NOMO-1 treated with dmso at 0.1 percent for 144 hours (cell line): Measurements from ENCODE around the gene GPX6.
"Not testable (repeated sequence)": the region's sequence is repeated elsewhere in the genome, so short reads cannot be mapped to it uniquely, and the experiment has no call there.

ENCODE experiments used
- DNase-seq: peaks from one replicate; lab custom pipeline; 2025; ENCODE audit not compliant: unreplicated experiment; lab: John Stamatoyannopoulos, UW

GPX6 gene

GRCh38 chr6:28515676-28516075 is at the start of gene GPX6:
GPX6 (minus strand) TSS chr6:28515793; CDS start chr6:28515743, 50 bp downstream.
- no peak for DNase-seq

- DNase-seq, result no peak
These were observed 48.0 kb upstream of the GPX6 start for GRCh38 chr6:28563430-28564095.

- no peak for DNase-seq
These were observed 43.0 kb upstream of the GPX6 start for GRCh38 chr6:28558629-28559028.

GRCh38 chr6:28555136-28555535 is 39.5 kb upstream of the GPX6 start:
- DNase-seq, result no peak

- no peak for DNase-seq
These were observed 38.6 kb upstream of the GPX6 start for GRCh38 chr6:28553986-28554881.

GRCh38 chr6:28553384-28553985 is 37.9 kb upstream of the GPX6 start:
- DNase-seq, result no peak

GRCh38 chr6:28551891-28552666 is 36.5 kb upstream of the GPX6 start:
- no peak for DNase-seq

- DNase-seq, result not testable (repeated sequence)
These were observed 31.4 kb upstream of the GPX6 start for GRCh38 chr6:28547003-28547402.

GRCh38 chr6:28545955-28546354 is 30.4 kb upstream of the GPX6 start:
- no peak for DNase-seq

- peak; percentile 21 for DNase-seq
These were observed 28.3 kb upstream of the GPX6 start for GRCh38 chr6:28543651-28544610.

GRCh38 chr6:28542440-28543296 is 27.1 kb upstream of the GPX6 start:
- peak; percentile 35 for DNase-seq

- DNase-seq, result no peak
These were observed 26.4 kb upstream of the GPX6 start for GRCh38 chr6:28541996-28542395.

GRCh38 chr6:28537509-28538140 is 22.0 kb upstream of the GPX6 start:
- DNase-seq, result no peak

GRCh38 chr6:28537065-28537464 is 21.5 kb upstream of the GPX6 start:
- DNase-seq, result no peak

GRCh38 chr6:28534875-28535274 is 19.3 kb upstream of the GPX6 start:
- DNase-seq, result no peak

- DNase-seq, result no peak
These were observed 18.7 kb upstream of the GPX6 start for GRCh38 chr6:28534306-28534705.

- no peak for DNase-seq
These were observed 16.0 kb upstream of the GPX6 start for GRCh38 chr6:28531479-28532128.

- no peak for DNase-seq
These were observed 15.2 kb upstream of the GPX6 start for GRCh38 chr6:28530777-28531176.
